IMR-90 (cell line): ENCODE data around the gene SELENOO. TPM values are rescaled to one million over a fixed set of nuclear protein-coding genes. Genes with fewer than 3 reads are reported as not detected.

Experiments
- ATAC-seq: fragments of 200-7000 bp; cut with Tn5 transposase; 2 replicates; pipeline ENCODE4 v1.9.1; 2020; ENCODE audit warnings: low read depth, mild to moderate bottlenecking, moderate library complexity
- BruUV-seq: library from RNA; stranded (reverse); fragments of 400-500 nt; replicated peaks from 2 replicates; lab custom pipeline; 2021; lab: Mats Ljungman, UMichigan
- CTCF ChIA-PET: fragments of 300-600 bp; formaldehyde crosslinking; extraction: SDS; loops from one replicate; lab custom pipeline; 2021; ENCODE audit warnings: antibody characterized with exemption; lab: Yijun Ruan, JAX
- POLR2A ChIA-PET: fragments of 300-600 bp; sonication (Branson Sonifier 250); formaldehyde crosslinking; loops from one replicate; lab custom pipeline; 2022; ENCODE audit warnings: antibody characterized with exemption; ENCODE audit not compliant: unreplicated experiment; lab: Charles Lee
- DNase-seq: peaks from one replicate; pipeline ENCODE4 v3.0.0; 2013
- H2AFZ ChIP-seq: replicated peaks from 2 replicates; pipeline ENCODE3; 2013; ENCODE audit warnings: low read length, mild to moderate bottlenecking; ENCODE audit not compliant: poor library complexity
- H2AK5ac ChIP-seq: 2 replicates; pipeline ENCODE4 v1.6.1; 2013; ENCODE audit warnings: low read depth, low read length, inconsistent platforms
- H2AK9ac ChIP-seq: replicated peaks from 2 replicates; pipeline ENCODE3; 2013; ENCODE audit warnings: mild to moderate bottlenecking, low read depth, low read length, moderate library complexity; ENCODE audit not compliant: poor library complexity
- H2BK120ac ChIP-seq: 2 replicates; pipeline ENCODE4 v1.6.1; 2013; ENCODE audit warnings: low read depth, low read length, inconsistent platforms
- H2BK15ac ChIP-seq: 3 replicates; pipeline ENCODE4 v1.6.1; 2013; ENCODE audit warnings: low read depth, low read length, inconsistent platforms
- H2BK20ac ChIP-seq: 2 replicates; pipeline ENCODE4 v1.6.1; 2013; ENCODE audit warnings: low read depth, mild to moderate bottlenecking, inconsistent platforms, low read length, moderate library complexity
- H2BK5ac ChIP-seq: 2 replicates; pipeline ENCODE4 v1.6.1; 2013; ENCODE audit warnings: mild to moderate bottlenecking, low read depth, low read length, inconsistent platforms; ENCODE audit not compliant: poor library complexity, severe bottlenecking
- H3K14ac ChIP-seq: replicated peaks from 2 replicates; pipeline ENCODE4 v1.6.1; 2013; ENCODE audit warnings: low read depth, low read length, inconsistent platforms
- H3K18ac ChIP-seq: 2 replicates; pipeline ENCODE4 v1.6.1; 2013; ENCODE audit warnings: low read depth, low read length, control low read depth
- H3K23ac ChIP-seq: 2 replicates; pipeline ENCODE4 v1.6.1; 2013; ENCODE audit warnings: low read depth, low read length, inconsistent platforms
- H3K27ac ChIP-seq: 2 replicates; pipeline ENCODE4 v1.5.1; 2013; ENCODE audit warnings: mild to moderate bottlenecking, control low read depth, low read length; ENCODE audit not compliant: insufficient read depth
- H3K27me3 ChIP-seq: 2 replicates; pipeline ENCODE4 v1.6.1; 2013; ENCODE audit warnings: low read length; ENCODE audit not compliant: control insufficient read depth, insufficient read depth
- H3K36me3 ChIP-seq: 2 replicates; pipeline ENCODE4 v1.6.1; 2013; ENCODE audit warnings: low read length, mixed read lengths; ENCODE audit not compliant: control insufficient read depth, insufficient read depth
- H3K4ac ChIP-seq: 2 replicates; pipeline ENCODE4 v1.6.1; 2013; ENCODE audit warnings: low read depth, low read length, inconsistent platforms
- H3K4me1 ChIP-seq: 2 replicates; pipeline ENCODE4 v1.6.1; 2013; ENCODE audit warnings: low read length, mixed read lengths; ENCODE audit not compliant: control insufficient read depth, insufficient read depth
- H3K4me2 ChIP-seq: 2 replicates; pipeline ENCODE4 v1.6.1; 2013; ENCODE audit warnings: low read depth, mild to moderate bottlenecking, control low read depth, low read length, moderate library complexity
- H3K4me3 ChIP-seq: 2 replicates; pipeline ENCODE4 v1.5.1; 2013; ENCODE audit warnings: low read depth, mild to moderate bottlenecking, control low read depth, low read length, moderate library complexity; ENCODE audit not compliant: insufficient read depth
- H3K56ac ChIP-seq: 2 replicates; pipeline ENCODE4 v1.6.1; 2013; ENCODE audit warnings: low read length, inconsistent platforms; ENCODE audit not compliant: insufficient read depth; ENCODE audit errors: extremely low read depth
- H3K79me1 ChIP-seq, 2 experiments: 2 replicates each; pipeline ENCODE4 v1.6.1; 2013; ENCODE audit warnings: low read length in 2 of 2, inconsistent platforms in 1 of 2, low read depth in 1 of 2
- H3K9ac ChIP-seq: 2 replicates; pipeline ENCODE4 v1.6.1; 2013; ENCODE audit warnings: low read depth, low read length, control low read depth
- H3K9me1 ChIP-seq: 2 replicates; pipeline ENCODE4 v1.6.1; 2013; ENCODE audit warnings: low read length, inconsistent platforms; ENCODE audit not compliant: insufficient read depth
- H3K9me3 ChIP-seq: 2 replicates; pipeline ENCODE4 v1.6.1; 2013; ENCODE audit warnings: low read length; ENCODE audit not compliant: control insufficient read depth, insufficient read depth
- H4K20me1 ChIP-seq: 2 replicates; pipeline ENCODE4 v1.6.1; 2013; ENCODE audit warnings: low read length, inconsistent platforms; ENCODE audit not compliant: insufficient read depth
- H4K5ac ChIP-seq: 2 replicates; pipeline ENCODE4 v1.6.1; 2013; ENCODE audit warnings: mild to moderate bottlenecking, low read depth, low read length, control low read depth
- H4K8ac ChIP-seq, 2 experiments: 2 replicates each; pipeline ENCODE4 v1.6.1; 2013; ENCODE audit warnings: low read depth in 2 of 2, low read length in 2 of 2, control low read depth in 1 of 2, inconsistent platforms in 1 of 2
- H4K91ac ChIP-seq: 2 replicates; pipeline ENCODE4 v1.6.1; 2013; ENCODE audit warnings: low read depth, low read length, inconsistent platforms; ENCODE audit not compliant: insufficient read depth
- BHLHE40 ChIP-seq: fragments of 150-350 bp; IDR thresholded peaks from 2 replicates; pipeline ENCODE4 v1.6.1; 2016; ENCODE audit warnings: mild to moderate bottlenecking, low read depth, low read length
- CEBPB ChIP-seq: IDR thresholded peaks from 2 replicates; pipeline ENCODE4 v1.6.1; 2012; ENCODE audit warnings: low read depth, low read length, improper control_type of control experiment
- CHD1 ChIP-seq: IDR thresholded peaks from 2 replicates; pipeline ENCODE4 v1.6.1; 2012; ENCODE audit warnings: low read depth, low read length, improper control_type of control experiment
- CTCF ChIP-seq: conservative IDR thresholded peaks from 2 replicates; pipeline ENCODE4 v1.5.1; 2012; ENCODE audit warnings: mild to moderate bottlenecking, low read depth, low read length, improper control_type of control experiment
- ELK1 ChIP-seq: fragments of 150-350 bp; IDR thresholded peaks from 2 replicates; pipeline ENCODE4 v1.6.1; 2016; ENCODE audit warnings: low read depth, mild to moderate bottlenecking, low read length, moderate library complexity, borderline replicate concordance
- FOS ChIP-seq: fragments of 150-350 bp; IDR thresholded peaks from 2 replicates; pipeline ENCODE4 v1.6.1; 2016; ENCODE audit warnings: low read depth, low read length
- MAFK ChIP-seq: IDR thresholded peaks from 2 replicates; pipeline ENCODE4 v1.6.1; 2012; ENCODE audit warnings: low read depth, low read length, improper control_type of control experiment
- MAZ ChIP-seq: IDR thresholded peaks from 2 replicates; pipeline ENCODE4 v1.6.1; 2012; ENCODE audit warnings: low read depth, mild to moderate bottlenecking, low read length, improper control_type of control experiment, moderate library complexity, borderline replicate concordance
- MXI1 ChIP-seq: IDR thresholded peaks from 2 replicates; pipeline ENCODE4 v1.6.1; 2012; ENCODE audit warnings: low read depth, mild to moderate bottlenecking, low read length, moderate library complexity, borderline replicate concordance
- NFE2L2 ChIP-seq: fragments of 150-350 bp; IDR thresholded peaks from 2 replicates; pipeline ENCODE4 v1.6.1; 2016; ENCODE audit warnings: low read depth, mild to moderate bottlenecking, low read length
- POLR2A ChIP-seq: IDR thresholded peaks from 2 replicates; pipeline ENCODE4 v1.6.1; 2012; ENCODE audit warnings: mild to moderate bottlenecking, low read depth, low read length
- RAD21 ChIP-seq: IDR thresholded peaks from 2 replicates; pipeline ENCODE4 v1.6.1; 2012; ENCODE audit warnings: low read length, improper control_type of control experiment
- RCOR1 ChIP-seq: IDR thresholded peaks from 2 replicates; pipeline ENCODE4 v1.6.1; 2012; ENCODE audit warnings: mild to moderate bottlenecking, low read length, improper control_type of control experiment; ENCODE audit not compliant: insufficient replicate concordance
- RFX5 ChIP-seq: IDR thresholded peaks from 2 replicates; pipeline ENCODE4 v1.8.0; 2012; ENCODE audit warnings: low read depth, mild to moderate bottlenecking, low read length, moderate library complexity
- SMC3 ChIP-seq: fragments of 150-350 bp; IDR thresholded peaks from 2 replicates; pipeline ENCODE4 v1.6.1; 2016; ENCODE audit warnings: low read depth, mild to moderate bottlenecking, antibody characterized with exemption, low read length, moderate library complexity
- USF2 ChIP-seq: fragments of 150-350 bp; IDR thresholded peaks from 2 replicates; pipeline ENCODE4 v1.6.1; 2017; ENCODE audit warnings: mild to moderate bottlenecking, antibody characterized with exemption, low read length, low read depth
- WGBS, 2 experiments: methylation state at CpG; one replicate each; pipeline versions ENCODE4 v1.1.5 to v1.1.7; 2013; ENCODE audit warnings: missing lambda C conversion rate in 2 of 2; ENCODE audit not compliant: insufficient read length in 1 of 2; ENCODE audit errors: extremely low coverage in 2 of 2; 5-methylcytosine and 5-hydroxymethylcytosine counted together
- dilution Hi-C: fragments of 300-500 bp; cut with HindIII; formaldehyde crosslinking; loops from one replicate; pipeline ENCODE4 v1.14.3; 2018; ENCODE audit warnings: low sequenced_read_pairs; ENCODE audit not compliant: unreplicated experiment
- in situ Hi-C: fragments of 300-500 bp; cut with MboI; formaldehyde crosslinking; loops from 3 replicates; pipeline ENCODE4 v1.14.3; 2019; ENCODE audit warnings: low sequenced_read_pairs, inconsistent platforms, mixed read lengths
- intact Hi-C: fragments of 100-400 bp; cut with micrococcal nuclease; formaldehyde crosslinking; loops from 2 replicates; pipeline ENCODE4 v1.10.0; 2022
- polyA plus RNA-seq, 3 experiments: library from polyadenylated mRNA; depleted of rRNA; stranded (reverse); fragments of >200 nt; gene quantifications; 2 replicates each; pipeline ENCODE4 v1.2.3, GENCODE V29; 2012; ENCODE audit warnings: low replicate concordance in 1 of 3
- total RNA-seq: library from RNA; depleted of rRNA; stranded (reverse); fragments of >200 nt; gene quantifications from 2 replicates; pipeline ENCODE4 v1.2.3, GENCODE V29; 2012

The SELENOO gene
- total and polyA plus RNA-seq, 2 of the 4 experiments (the other 2 are of a cell fraction), result 10.4 to 21.4 TPM

DNA sequence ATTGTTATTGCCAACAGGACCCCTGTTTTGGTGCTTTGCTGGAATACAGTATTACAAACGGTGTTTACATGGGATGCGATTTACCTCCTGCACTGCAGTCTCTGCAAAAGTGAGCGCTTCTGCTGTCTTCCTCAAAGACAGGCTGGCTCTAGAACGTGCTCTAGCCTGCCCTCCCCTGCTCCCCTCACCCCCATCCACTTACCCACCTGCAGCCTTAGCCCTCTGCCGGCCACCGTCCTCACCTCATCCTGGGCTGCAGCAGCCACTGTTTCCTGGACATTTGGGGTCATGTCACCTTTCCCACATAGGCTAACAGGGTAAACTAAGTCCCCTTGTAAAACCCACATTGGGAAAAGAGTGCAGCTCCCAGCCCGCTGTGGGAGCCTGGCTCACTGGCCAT is 39.9 kb upstream of the SELENOO start:
- Histone ChIP-seq H3K23ac (no peak overlapping the region), H2BK120ac (no peak overlapping the region), H3K18ac (no peak overlapping the region), H4K8ac (no peak overlapping the region), H3K27ac (no peak overlapping the region), H3K9me3 (no peaks in the 10 kb centered on the region), H2AK5ac (no peak overlapping the region), H4K91ac (no peak overlapping the region), H3K36me3 (peaks cover 23% of the 10 kb centered on the region), H3K14ac (no peak overlapping the region), H3K9me1 (no peaks in the 10 kb centered on the region), H3K9ac (no peak overlapping the region), H3K27me3 (no peaks in the 10 kb centered on the region), H4K20me1 (no peaks in the 10 kb centered on the region), H2AK9ac (no peak overlapping the region), H3K4me2 (no peak overlapping the region), H2BK15ac (no peak overlapping the region), H2BK5ac (no peak overlapping the region), H3K4ac (no peak overlapping the region), H3K56ac (no peak overlapping the region), H2AFZ (no peak overlapping the region), H2BK20ac (no peak overlapping the region), H4K5ac (no peak overlapping the region), H3K79me1 (no peaks in the 10 kb centered on the region), H3K4me1 (no peaks in the 10 kb centered on the region), H3K4me3 (no peak overlapping the region)
- no TSS peak for BruUV-seq
- no peak for TF ChIP-seq CHD1
- TF ChIP-seq ELK1, result no peak
- no peak for TF ChIP-seq RAD21
- no peak for TF ChIP-seq MAZ
- no peak for TF ChIP-seq NFE2L2
- no peak for TF ChIP-seq MXI1
- TF ChIP-seq BHLHE40, result no peak
- no peak for TF ChIP-seq POLR2A
- TF ChIP-seq SMC3, result no peak
- no peak for TF ChIP-seq RFX5
- no peak for TF ChIP-seq MAFK
- TF ChIP-seq FOS, result no peak
- no peak for TF ChIP-seq CEBPB
- TF ChIP-seq CTCF, result no peak
- TF ChIP-seq USF2, result no peak
- TF ChIP-seq RCOR1, result no peak
- intact Hi-C loops, result no loop called here
- POLR2A ChIA-PET, result no interaction called here
- CTCF ChIA-PET, result no interaction called here
- no peak for ATAC-seq
- in situ Hi-C loops, result no loop called here
- WGBS, 2 experiments, result 81% methylated on average over 3 of the region's 7 CpGs; no CpG with 5 or more reads in 1 of the 2 experiments
- DNase-seq, result no peak
- dilution Hi-C loops, result no loop called here
